ENCODE data around the gene CNKSR3.

The CNKSR3 gene

DNA sequence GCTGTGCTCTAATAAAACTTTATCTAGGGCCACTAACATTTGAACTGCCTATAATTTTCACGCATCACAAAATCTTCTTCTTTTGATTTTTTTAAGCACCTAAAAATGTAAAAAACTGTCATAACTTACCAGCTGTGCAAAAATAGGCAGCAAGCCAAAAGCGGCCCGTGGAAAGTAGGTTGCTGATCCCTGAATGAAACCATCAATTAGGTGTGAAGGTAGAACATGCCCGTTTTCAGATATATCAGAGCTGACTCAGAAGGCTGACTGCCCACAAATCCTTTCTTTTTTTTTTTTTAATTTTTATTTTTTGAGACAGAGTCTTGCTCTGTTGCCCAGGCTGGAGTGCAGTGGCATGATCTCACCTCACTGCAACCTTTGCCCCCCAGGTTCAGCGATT lies 149.0 kb downstream of the CNKSR3 start:
- Histone ChIP-seq H3K36me3 (ENCODE audit: control insufficient read depth, insufficient read depth, low read length) (no peaks in the 10 kb centered on the region), H3K4me1 (ENCODE audit: control insufficient read depth, insufficient read depth, low read length) (no peaks in the 10 kb centered on the region), H3K4me3 (ENCODE audit: low read depth, low read length) (no peak overlapping the region), H3K9me3 (ENCODE audit: control insufficient read depth, insufficient read depth, low read length) (no peaks in the 10 kb centered on the region), H3K27ac (ENCODE audit: low read depth, low read length) (no peak overlapping the region), H3K9ac (ENCODE audit: low read depth, low read length) (no peak overlapping the region), H3K27me3 (ENCODE audit: control insufficient read depth, insufficient read depth, low read length) (no peaks in the 10 kb centered on the region)

DNA sequence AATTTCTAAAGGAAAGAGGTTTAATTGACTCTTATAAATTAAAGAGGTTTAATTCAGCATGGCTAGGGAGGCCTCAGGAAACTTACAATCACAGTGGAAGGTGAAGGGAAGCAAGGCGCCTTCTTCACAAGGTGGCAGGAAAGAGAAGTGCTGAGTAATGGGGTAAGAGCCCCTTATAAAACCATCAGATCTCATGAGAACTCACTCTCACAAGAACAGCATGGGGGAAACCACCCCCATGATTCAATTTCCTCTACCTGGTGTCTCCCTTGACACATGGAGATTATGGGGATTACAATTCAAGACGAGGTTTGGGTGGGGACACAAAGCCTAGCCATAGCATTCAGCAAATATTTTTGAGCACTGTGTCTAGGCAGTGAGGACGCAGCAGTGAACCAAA lies 150.0 kb downstream of the CNKSR3 start:
- H3K36me3 ChIP-seq (ENCODE audit: control insufficient read depth, insufficient read depth, low read length): no peaks in the 10 kb centered on the region
- H3K27ac ChIP-seq (ENCODE audit: low read depth, low read length): no peak overlapping the region
- no peak overlapping the region for H3K4me3 ChIP-seq (ENCODE audit: low read depth, low read length)
- no peaks in the 10 kb centered on the region for H3K4me1 ChIP-seq (ENCODE audit: control insufficient read depth, insufficient read depth, low read length)
- no peaks in the 10 kb centered on the region for H3K27me3 ChIP-seq (ENCODE audit: control insufficient read depth, insufficient read depth, low read length)
- no peak overlapping the region for H3K9ac ChIP-seq (ENCODE audit: low read depth, low read length)
- H3K9me3 ChIP-seq (ENCODE audit: control insufficient read depth, insufficient read depth, low read length): no peaks in the 10 kb centered on the region

GRCh38 chr6:154359679-154360078 lies 150.8 kb downstream of the CNKSR3 start:
- Histone ChIP-seq H3K27me3 (ENCODE audit: control insufficient read depth, insufficient read depth, low read length) (no peaks in the 10 kb centered on the region), H3K27ac (ENCODE audit: low read depth, low read length) (no peak overlapping the region), H3K4me1 (ENCODE audit: control insufficient read depth, insufficient read depth, low read length) (no peaks in the 10 kb centered on the region), H3K36me3 (ENCODE audit: control insufficient read depth, insufficient read depth, low read length) (no peaks in the 10 kb centered on the region), H3K9me3 (ENCODE audit: control insufficient read depth, insufficient read depth, low read length) (no peaks in the 10 kb centered on the region), H3K9ac (ENCODE audit: low read depth, low read length) (no peak overlapping the region), H3K4me3 (ENCODE audit: low read depth, low read length) (no peak overlapping the region)

GRCh38 chr6:154359161-154359574 lies 151.3 kb downstream of the CNKSR3 start:
- H3K4me1 ChIP-seq (ENCODE audit: control insufficient read depth, insufficient read depth, low read length): no peaks in the 10 kb centered on the region
- no peaks in the 10 kb centered on the region for H3K9me3 ChIP-seq (ENCODE audit: control insufficient read depth, insufficient read depth, low read length)
- H3K36me3 ChIP-seq (ENCODE audit: control insufficient read depth, insufficient read depth, low read length): no peaks in the 10 kb centered on the region
- H3K9ac ChIP-seq (ENCODE audit: low read depth, low read length): no peak overlapping the region
- no peak overlapping the region for H3K27ac ChIP-seq (ENCODE audit: low read depth, low read length)
- no peak overlapping the region for H3K4me3 ChIP-seq (ENCODE audit: low read depth, low read length)
- H3K27me3 ChIP-seq (ENCODE audit: control insufficient read depth, insufficient read depth, low read length): no peaks in the 10 kb centered on the region

DNA sequence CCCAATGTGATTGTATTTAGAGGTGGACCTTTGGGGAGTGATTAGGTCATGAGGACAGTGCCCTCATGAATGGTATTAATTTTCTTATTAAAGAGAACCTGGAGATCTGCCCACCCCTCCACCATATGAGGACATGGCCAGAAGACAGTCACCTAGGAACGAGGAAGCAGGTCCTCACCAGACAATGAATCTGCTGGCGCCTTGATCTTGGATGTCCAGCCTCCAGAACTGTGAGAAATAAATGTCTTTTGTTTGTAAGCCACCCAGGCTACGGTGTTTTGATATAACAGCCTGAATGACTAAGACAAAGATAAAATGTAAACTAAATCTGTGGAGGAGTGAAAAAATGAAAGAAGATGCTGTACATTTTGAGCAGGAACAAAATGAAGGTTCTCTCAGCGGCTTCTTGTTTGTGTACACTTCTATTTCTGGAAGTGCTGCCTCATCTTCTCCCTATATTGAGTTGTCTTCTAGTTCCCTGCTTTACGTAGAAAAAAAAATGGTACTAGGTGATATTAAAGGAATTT lies 152.4 kb downstream of the CNKSR3 start:
- Histone ChIP-seq H3K36me3 (ENCODE audit: control insufficient read depth, insufficient read depth, low read length) (no peaks in the 10 kb centered on the region), H3K4me3 (ENCODE audit: low read depth, low read length) (no peak overlapping the region), H3K9ac (ENCODE audit: low read depth, low read length) (no peak overlapping the region), H3K27ac (ENCODE audit: low read depth, low read length) (no peak overlapping the region), H3K4me1 (ENCODE audit: control insufficient read depth, insufficient read depth, low read length) (no peaks in the 10 kb centered on the region), H3K9me3 (ENCODE audit: control insufficient read depth, insufficient read depth, low read length) (no peaks in the 10 kb centered on the region), H3K27me3 (ENCODE audit: control insufficient read depth, insufficient read depth, low read length) (no peaks in the 10 kb centered on the region)

DNA sequence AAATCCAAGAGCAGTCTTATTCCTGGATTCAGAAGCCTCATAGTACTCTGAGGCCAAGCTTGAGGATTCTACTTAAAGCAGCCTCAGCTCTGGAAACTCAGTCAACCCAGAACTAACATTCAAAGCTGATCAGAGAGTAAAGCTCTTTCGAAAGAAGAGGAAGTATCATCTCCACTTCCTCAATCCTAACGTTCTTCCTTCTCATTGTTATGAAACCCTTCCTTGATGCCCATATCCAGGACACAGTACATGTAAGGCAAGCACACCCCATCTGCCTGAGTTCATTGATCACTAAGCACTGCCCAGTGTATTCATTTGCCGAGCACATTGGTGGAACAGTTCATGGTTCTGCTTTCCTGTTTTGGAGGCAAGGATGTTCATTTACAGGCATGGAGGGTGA lies 153.8 kb downstream of the CNKSR3 start, which contains the start of gene IPCEF1:
Gene IPCEF1 (minus strand): TSS at position 114 of the 400 bp plus-strand sequence. CDS start 90,856 bp downstream, outside the sequence.
- no peaks in the 10 kb centered on the region for H3K4me1 ChIP-seq (ENCODE audit: control insufficient read depth, insufficient read depth, low read length)
- H3K4me3 ChIP-seq (ENCODE audit: low read depth, low read length): no peak within 1 kb of the TSS
- H3K27ac ChIP-seq (ENCODE audit: low read depth, low read length): no peak within 1 kb of the TSS
- no peaks in the 10 kb centered on the region for H3K27me3 ChIP-seq (ENCODE audit: control insufficient read depth, insufficient read depth, low read length)
- no peaks in the 10 kb centered on the region for H3K9me3 ChIP-seq (ENCODE audit: control insufficient read depth, insufficient read depth, low read length)
- H3K9ac ChIP-seq (ENCODE audit: low read depth, low read length): no peak within 1 kb of the TSS
- no peaks in the 10 kb centered on the region for H3K36me3 ChIP-seq (ENCODE audit: control insufficient read depth, insufficient read depth, low read length)

DNA sequence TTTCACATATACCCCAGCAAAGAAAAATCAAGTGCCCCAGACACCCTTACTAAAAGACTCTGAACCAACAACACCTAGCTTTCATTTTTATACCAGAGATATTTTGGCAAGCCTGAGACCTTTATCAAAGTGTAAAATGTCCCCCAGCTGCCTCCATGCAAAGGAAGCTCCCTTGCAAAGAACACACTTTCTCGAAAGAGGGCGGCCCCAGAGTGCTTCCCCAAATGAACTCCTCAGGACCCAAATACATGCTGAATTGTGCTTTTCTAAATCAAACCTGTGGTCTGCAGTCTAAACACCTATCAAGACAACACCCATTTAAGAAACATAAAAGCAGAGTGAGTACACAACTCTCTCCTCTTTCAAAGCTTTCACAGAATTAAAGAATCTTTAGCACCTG lies 154.4 kb downstream of the CNKSR3 start:
- Histone ChIP-seq H3K27me3 (ENCODE audit: control insufficient read depth, insufficient read depth, low read length) (no peaks in the 10 kb centered on the region), H3K9ac (ENCODE audit: low read depth, low read length) (no peak overlapping the region), H3K4me3 (ENCODE audit: low read depth, low read length) (no peak overlapping the region), H3K4me1 (ENCODE audit: control insufficient read depth, insufficient read depth, low read length) (no peaks in the 10 kb centered on the region), H3K9me3 (ENCODE audit: control insufficient read depth, insufficient read depth, low read length) (no peaks in the 10 kb centered on the region), H3K36me3 (ENCODE audit: control insufficient read depth, insufficient read depth, low read length) (no peaks in the 10 kb centered on the region), H3K27ac (ENCODE audit: low read depth, low read length) (no peak overlapping the region)

GRCh38 chr6:154354265-154354777 lies 156.2 kb downstream of the CNKSR3 start:
- no peaks in the 10 kb centered on the region for H3K36me3 ChIP-seq (ENCODE audit: control insufficient read depth, insufficient read depth, low read length)
- H3K4me3 ChIP-seq (ENCODE audit: low read depth, low read length): no peak overlapping the region
- H3K27me3 ChIP-seq (ENCODE audit: control insufficient read depth, insufficient read depth, low read length): no peaks in the 10 kb centered on the region
- no peaks in the 10 kb centered on the region for H3K9me3 ChIP-seq (ENCODE audit: control insufficient read depth, insufficient read depth, low read length)
- H3K27ac ChIP-seq (ENCODE audit: low read depth, low read length): no peak overlapping the region
- no peak overlapping the region for H3K9ac ChIP-seq (ENCODE audit: low read depth, low read length)
- no peaks in the 10 kb centered on the region for H3K4me1 ChIP-seq (ENCODE audit: control insufficient read depth, insufficient read depth, low read length)

DNA sequence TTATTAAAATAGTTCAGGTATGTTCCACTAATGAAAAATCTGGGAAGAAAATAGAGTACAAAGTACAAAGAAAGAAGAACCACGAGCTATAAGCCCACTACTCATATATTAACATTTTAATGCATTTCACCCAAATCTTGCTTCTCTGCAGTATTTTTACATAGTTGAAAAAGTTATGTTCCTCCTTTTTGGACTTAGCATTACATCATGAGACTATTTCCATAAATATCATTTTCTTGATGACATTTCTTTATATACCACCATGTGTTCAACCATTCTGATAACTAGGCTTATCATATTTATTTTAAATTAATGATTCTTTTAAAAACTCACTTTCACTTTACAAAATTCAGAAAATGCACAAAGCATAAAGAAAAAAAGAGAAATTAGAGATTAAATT lies 156.9 kb downstream of the CNKSR3 start:
- Histone ChIP-seq H3K27me3 (ENCODE audit: control insufficient read depth, insufficient read depth, low read length) (no peaks in the 10 kb centered on the region), H3K4me3 (ENCODE audit: low read depth, low read length) (no peak overlapping the region), H3K27ac (ENCODE audit: low read depth, low read length) (no peak overlapping the region), H3K4me1 (ENCODE audit: control insufficient read depth, insufficient read depth, low read length) (no peaks in the 10 kb centered on the region), H3K9me3 (ENCODE audit: control insufficient read depth, insufficient read depth, low read length) (no peaks in the 10 kb centered on the region), H3K9ac (ENCODE audit: low read depth, low read length) (no peak overlapping the region), H3K36me3 (ENCODE audit: control insufficient read depth, insufficient read depth, low read length) (no peaks in the 10 kb centered on the region)

DNA sequence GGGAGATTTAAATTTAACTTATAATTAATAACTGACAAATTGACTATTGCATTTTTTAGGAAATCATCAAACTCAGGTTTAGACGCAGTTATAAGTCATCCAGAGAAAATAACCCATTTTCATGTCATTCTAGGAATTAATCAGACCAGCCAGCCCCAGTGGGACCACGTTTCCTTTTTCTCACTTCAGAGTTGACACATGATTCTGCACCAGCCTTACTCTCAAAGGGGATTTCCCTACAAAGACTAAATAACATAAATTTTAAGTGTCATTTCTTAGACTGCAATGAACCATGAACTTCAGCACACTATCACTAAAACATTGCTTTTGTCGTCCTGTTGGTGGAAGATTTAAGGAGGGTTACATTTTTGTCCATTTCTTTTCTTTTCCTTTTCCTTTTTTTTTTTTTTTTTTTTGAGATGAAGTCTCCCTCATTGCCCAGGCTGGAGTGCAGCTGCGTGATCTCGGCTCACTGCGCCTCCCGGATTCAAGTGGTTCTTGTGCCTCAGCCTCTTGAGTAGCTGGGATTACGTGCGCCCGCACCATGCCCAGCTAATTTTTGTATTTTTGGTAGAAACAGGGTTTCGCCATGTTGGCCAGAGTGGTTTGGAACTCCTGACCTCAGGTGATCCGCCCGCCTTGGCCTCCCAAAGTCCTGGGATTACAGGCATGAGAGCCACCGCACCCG lies 157.4 kb downstream of the CNKSR3 start:
- no peaks in the 10 kb centered on the region for H3K9me3 ChIP-seq (ENCODE audit: control insufficient read depth, insufficient read depth, low read length)
- H3K27me3 ChIP-seq (ENCODE audit: control insufficient read depth, insufficient read depth, low read length): no peaks in the 10 kb centered on the region
- H3K36me3 ChIP-seq (ENCODE audit: control insufficient read depth, insufficient read depth, low read length): no peaks in the 10 kb centered on the region
- H3K4me1 ChIP-seq (ENCODE audit: control insufficient read depth, insufficient read depth, low read length): no peaks in the 10 kb centered on the region
- H3K4me3 ChIP-seq (ENCODE audit: low read depth, low read length): no peak overlapping the region
- H3K9ac ChIP-seq (ENCODE audit: low read depth, low read length): no peak overlapping the region
- H3K27ac ChIP-seq (ENCODE audit: low read depth, low read length): no peak overlapping the region

DNA sequence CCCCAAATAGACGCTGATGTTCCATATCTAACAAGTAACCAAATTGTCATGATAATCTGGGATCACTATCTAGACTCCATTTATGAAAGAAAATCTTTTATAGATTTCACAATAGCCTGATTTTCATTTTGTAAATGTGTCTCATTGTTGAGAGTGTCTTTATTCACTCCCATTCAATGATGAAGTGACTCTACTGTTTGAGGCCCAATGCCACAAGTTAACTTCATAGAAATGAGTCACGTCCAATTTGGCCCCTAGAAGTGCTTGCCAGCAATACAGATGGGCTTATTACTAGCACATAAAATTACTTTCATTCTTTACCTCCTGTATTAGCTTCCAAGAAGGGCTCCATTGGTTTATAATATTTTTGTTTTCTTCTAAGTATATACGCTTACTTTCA lies 160.2 kb downstream of the CNKSR3 start:
- H3K36me3 ChIP-seq (ENCODE audit: control insufficient read depth, insufficient read depth, low read length): no peaks in the 10 kb centered on the region
- no peaks in the 10 kb centered on the region for H3K4me1 ChIP-seq (ENCODE audit: control insufficient read depth, insufficient read depth, low read length)
- H3K27ac ChIP-seq (ENCODE audit: low read depth, low read length): no peak overlapping the region
- no peak overlapping the region for H3K9ac ChIP-seq (ENCODE audit: low read depth, low read length)
- no peaks in the 10 kb centered on the region for H3K9me3 ChIP-seq (ENCODE audit: control insufficient read depth, insufficient read depth, low read length)
- no peak overlapping the region for H3K4me3 ChIP-seq (ENCODE audit: low read depth, low read length)
- no peaks in the 10 kb centered on the region for H3K27me3 ChIP-seq (ENCODE audit: control insufficient read depth, insufficient read depth, low read length)
